C4-2B (cell line): ENCODE results near the gene CHD9NB.

ENCODE experiments used
- ZFX ChIP-seq: fragments of 450-650 bp; IDR thresholded peaks from 2 replicates; pipeline ENCODE4 v1.6.1; 2017
- TF ChIP-seq, protein P1 (sequence below): fragments of 450-650 bp; conservative IDR thresholded peaks from 2 replicates; pipeline ENCODE4 v1.5.1; 2017; ENCODE audit warnings: mild to moderate bottlenecking

DNA sequence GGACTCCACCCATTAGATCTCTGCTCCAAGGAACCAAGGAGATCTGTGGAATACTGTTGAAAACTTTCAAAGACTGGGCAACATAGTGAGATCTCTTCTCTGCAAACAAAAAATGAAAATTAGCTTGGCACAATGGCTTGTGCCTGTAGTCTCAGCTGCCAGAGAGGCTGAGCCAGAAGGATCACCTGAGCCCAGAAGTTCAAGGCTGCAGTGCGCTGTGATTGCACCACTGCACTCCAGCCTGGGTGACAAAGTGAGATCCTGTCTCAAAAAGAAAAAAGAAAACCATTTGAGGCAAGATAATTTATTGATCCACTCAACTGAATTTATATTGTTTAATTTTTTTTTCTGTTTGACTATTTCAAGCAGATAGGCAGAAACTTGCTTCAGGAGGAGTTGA is 54.8 kb downstream of the CHD9NB start:
- TF ChIP-seq ZFX: no peak
- TF ChIP-seq, protein P1, sequence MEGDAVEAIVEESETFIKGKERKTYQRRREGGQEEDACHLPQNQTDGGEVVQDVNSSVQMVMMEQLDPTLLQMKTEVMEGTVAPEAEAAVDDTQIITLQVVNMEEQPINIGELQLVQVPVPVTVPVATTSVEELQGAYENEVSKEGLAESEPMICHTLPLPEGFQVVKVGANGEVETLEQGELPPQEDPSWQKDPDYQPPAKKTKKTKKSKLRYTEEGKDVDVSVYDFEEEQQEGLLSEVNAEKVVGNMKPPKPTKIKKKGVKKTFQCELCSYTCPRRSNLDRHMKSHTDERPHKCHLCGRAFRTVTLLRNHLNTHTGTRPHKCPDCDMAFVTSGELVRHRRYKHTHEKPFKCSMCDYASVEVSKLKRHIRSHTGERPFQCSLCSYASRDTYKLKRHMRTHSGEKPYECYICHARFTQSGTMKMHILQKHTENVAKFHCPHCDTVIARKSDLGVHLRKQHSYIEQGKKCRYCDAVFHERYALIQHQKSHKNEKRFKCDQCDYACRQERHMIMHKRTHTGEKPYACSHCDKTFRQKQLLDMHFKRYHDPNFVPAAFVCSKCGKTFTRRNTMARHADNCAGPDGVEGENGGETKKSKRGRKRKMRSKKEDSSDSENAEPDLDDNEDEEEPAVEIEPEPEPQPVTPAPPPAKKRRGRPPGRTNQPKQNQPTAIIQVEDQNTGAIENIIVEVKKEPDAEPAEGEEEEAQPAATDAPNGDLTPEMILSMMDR: no peak
